HCT116 (cell line): ENCODE data around the gene CCNA2. TPM values are rescaled to one million over a fixed set of nuclear protein-coding genes. Genes with fewer than 3 reads are reported as not detected.

Source experiments
- ATAC-seq: fragments of 200-7000 bp; cut with Tn5 transposase; 2 replicates; pipeline ENCODE4 v1.9.1; 2020; ENCODE audit warnings: mild to moderate bottlenecking, moderate library complexity
- BruUV-seq: library from RNA; stranded (reverse); fragments of 400-500 nt; replicated peaks from 2 replicates; lab custom pipeline; 2021; lab: Mats Ljungman, UMichigan
- CTCF ChIA-PET: fragments of 300-600 bp; sonication (Branson Sonifier 250); formaldehyde crosslinking; loops from one replicate; lab custom pipeline; 2021; ENCODE audit warnings: antibody characterized with exemption; lab: Charles Lee
- POLR2A ChIA-PET: fragments of 300-600, 350-600 bp; sonication (Branson Sonifier 250); formaldehyde crosslinking; loops from one replicate; lab custom pipeline; 2021; ENCODE audit warnings: antibody characterized with exemption; lab: Charles Lee
- RAD21 ChIA-PET, 2 experiments: fragments of 300-600 bp; sonication (Branson Sonifier 250); formaldehyde crosslinking; loops; one replicate each; lab custom pipeline; 2023; ENCODE audit warnings: low total read pairs in 2 of 2; ENCODE audit not compliant: uncharacterized antibody in 2 of 2, unreplicated experiment in 2 of 2, low non-redundant PET in 1 of 2; lab: Charles Lee
- DNase-seq: peaks from one replicate; pipeline ENCODE4 v3.0.0-alpha.2; 2010; ENCODE audit warnings: low read depth, low spot score
- H2AFZ ChIP-seq: fragments of 200-600 bp; shearing (Covaris generic), sonication (generic); 2 replicates; pipeline ENCODE4 v1.6.1; 2017; ENCODE audit warnings: low read depth, mixed run types, mixed read lengths, antibody characterized with exemption, low read length; ENCODE audit not compliant: poor library complexity, severe bottlenecking
- H3K27ac ChIP-seq: 2 replicates; pipeline ENCODE4 v1.5.1; 2012; ENCODE audit warnings: low read depth, low read length
- H3K27me3 ChIP-seq: fragments of 200-600 bp; sonication (generic); 2 replicates; pipeline ENCODE4 v1.6.1; 2016; ENCODE audit warnings: mixed run types, low read length, mixed read lengths; ENCODE audit not compliant: insufficient read depth
- H3K36me3 ChIP-seq, 2 experiments: fragments of 200-500 bp in 1 of 2; fragments of 200-600 bp in 1 of 2; sonication (Bioruptor generic) in 1 of 2; sonication (generic) in 1 of 2; 2 replicates each; pipeline versions ENCODE4 v1.5.1 to v1.6.1; 2014 to 2016; ENCODE audit warnings: low read length in 2 of 2, inconsistent platforms in 1 of 2, mixed read lengths in 1 of 2, mixed run types in 1 of 2; ENCODE audit not compliant: insufficient read depth in 2 of 2, control insufficient read depth in 1 of 2
- H3K4me1 ChIP-seq, 2 experiments: fragments of 200-600 bp in 1 of 2; sonication (generic) in 1 of 2; 2 replicates each; pipeline versions ENCODE4 v1.5.1 to v1.6.1; 2012 to 2017; ENCODE audit warnings: low read length in 2 of 2, inconsistent platforms in 1 of 2, mild to moderate bottlenecking in 1 of 2, mixed read lengths in 1 of 2, mixed run types in 1 of 2, moderate library complexity in 1 of 2; ENCODE audit not compliant: insufficient read depth in 2 of 2, control insufficient read depth in 1 of 2
- H3K4me2 ChIP-seq: fragments of 200-600 bp; sonication (generic); 2 replicates; pipeline ENCODE4 v1.6.1; 2017; ENCODE audit warnings: mixed run types, low read length, mixed read lengths
- H3K4me3 ChIP-seq, 2 experiments: fragments of 200-600 bp in 1 of 2; sonication (generic) in 1 of 2; replicated peaks in 1 of 2; 2 replicates each; pipeline ENCODE4 v1.5.1; 2011 to 2016; ENCODE audit warnings: low read length in 2 of 2, control low read depth in 1 of 2, low read depth in 1 of 2, mild to moderate bottlenecking in 1 of 2, mixed read lengths in 1 of 2, mixed run types in 1 of 2
- H3K79me2 ChIP-seq: fragments of 200-600 bp; sonication (generic); 2 replicates; pipeline ENCODE4 v1.6.1; 2017; ENCODE audit warnings: mild to moderate bottlenecking, mixed run types, low read length, moderate library complexity, mixed read lengths; ENCODE audit not compliant: insufficient read depth
- H3K9ac ChIP-seq: fragments of 200-600 bp; sonication (generic); 2 replicates; pipeline ENCODE4 v1.6.1; 2016; ENCODE audit warnings: low read length, mixed read lengths
- H3K9me2 ChIP-seq: fragments of 200-600 bp; sonication (generic), shearing (Covaris generic); 2 replicates; pipeline ENCODE4 v1.6.1; 2017; ENCODE audit warnings: mixed run types, mild to moderate bottlenecking, moderate library complexity; ENCODE audit not compliant: insufficient read depth
- H3K9me3 ChIP-seq, 2 experiments: fragments of 200-500 bp in 1 of 2; fragments of 200-600 bp in 1 of 2; sonication (Bioruptor generic) in 1 of 2; sonication (generic) in 1 of 2; 2 replicates each; pipeline ENCODE4 v1.6.1; 2014 to 2017; ENCODE audit warnings: low read length in 2 of 2, mixed read lengths in 2 of 2, inconsistent platforms in 1 of 2, low read depth in 1 of 2, mild to moderate bottlenecking in 1 of 2, mixed run types in 1 of 2, moderate library complexity in 1 of 2; ENCODE audit not compliant: control insufficient read depth in 1 of 2, insufficient read depth in 1 of 2
- H4K20me1 ChIP-seq: fragments of 200-600 bp; sonication (generic), shearing (Covaris generic); 2 replicates; pipeline ENCODE4 v1.6.1; 2017; ENCODE audit warnings: mixed run types, mild to moderate bottlenecking, moderate library complexity; ENCODE audit not compliant: insufficient read depth
- EGR1 ChIP-seq: IDR thresholded peaks from 2 replicates; pipeline ENCODE4 v1.6.1; 2012; ENCODE audit warnings: low read depth
- ELF1 ChIP-seq: IDR thresholded peaks from 2 replicates; pipeline ENCODE4 v1.6.1; 2012; ENCODE audit warnings: low read depth, borderline replicate concordance
- EZH2phosphoT487 ChIP-seq: fragments of 200-600 bp; IDR thresholded peaks from 2 replicates; pipeline ENCODE4 v1.6.1; 2018; ENCODE audit warnings: antibody characterized with exemption, borderline replicate concordance
- FOSL1 ChIP-seq: IDR thresholded peaks from 2 replicates; pipeline ENCODE4 v1.6.1; 2012; ENCODE audit warnings: low read depth
- JUND ChIP-seq: IDR thresholded peaks from 2 replicates; pipeline ENCODE4 v1.6.1; 2012
- MAX ChIP-seq: IDR thresholded peaks from 2 replicates; pipeline ENCODE4 v1.6.1; 2012
- SIN3A ChIP-seq: IDR thresholded peaks from 2 replicates; pipeline ENCODE4 v1.6.1; 2012; ENCODE audit warnings: low read depth
- SRF ChIP-seq: IDR thresholded peaks from 2 replicates; pipeline ENCODE4 v1.6.1; 2012; ENCODE audit warnings: low read depth
- TCF7L2 ChIP-seq: IDR thresholded peaks from 2 replicates; pipeline ENCODE4 v1.7.0; 2011; ENCODE audit warnings: borderline replicate concordance, inconsistent platforms; ENCODE audit not compliant: insufficient read depth, insufficient read length; ENCODE audit errors: extremely low read depth
- YY1 ChIP-seq: IDR thresholded peaks from 2 replicates; pipeline ENCODE4 v1.6.1; 2011; ENCODE audit warnings: low read length, low read depth, moderate library complexity, mild to moderate bottlenecking; ENCODE audit not compliant: insufficient replicate concordance; ENCODE audit errors: extremely low read depth
- ZBTB33 ChIP-seq: IDR thresholded peaks from 2 replicates; pipeline ENCODE4 v1.6.1; 2011; ENCODE audit warnings: mild to moderate bottlenecking, low read length, moderate library complexity; ENCODE audit not compliant: insufficient replicate concordance; ENCODE audit errors: extremely low read depth
- ZFX ChIP-seq: fragments of 450-650 bp; IDR thresholded peaks from 2 replicates; pipeline ENCODE4 v1.6.1; 2017
- ZNF274 ChIP-seq: fragments of 200-500 bp; sonication (Bioruptor generic); IDR thresholded peaks from 2 replicates; pipeline ENCODE4 v1.6.1; 2014; ENCODE audit warnings: mild to moderate bottlenecking, low read depth, low read length, inconsistent platforms
- intact Hi-C: fragments of 100-400 bp; cut with micrococcal nuclease; formaldehyde crosslinking; loops from 2 replicates; pipeline ENCODE4 v1.10.0; 2022
- total RNA-seq: library from RNA; stranded (reverse); gene quantifications from one replicate; pipeline ENCODE4 v1.2.1, GENCODE V29; 2021; ENCODE audit not compliant: unreplicated experiment
- TF ChIP-seq, protein P1 (sequence below): IDR thresholded peaks from 2 replicates; pipeline ENCODE4 v1.6.1; 2012; ENCODE audit warnings: low read depth

CCNA2 gene
- total RNA-seq, 1 experiment from 2014 or later: 75.4 TPM

- TF ChIP-seq, protein P1, sequence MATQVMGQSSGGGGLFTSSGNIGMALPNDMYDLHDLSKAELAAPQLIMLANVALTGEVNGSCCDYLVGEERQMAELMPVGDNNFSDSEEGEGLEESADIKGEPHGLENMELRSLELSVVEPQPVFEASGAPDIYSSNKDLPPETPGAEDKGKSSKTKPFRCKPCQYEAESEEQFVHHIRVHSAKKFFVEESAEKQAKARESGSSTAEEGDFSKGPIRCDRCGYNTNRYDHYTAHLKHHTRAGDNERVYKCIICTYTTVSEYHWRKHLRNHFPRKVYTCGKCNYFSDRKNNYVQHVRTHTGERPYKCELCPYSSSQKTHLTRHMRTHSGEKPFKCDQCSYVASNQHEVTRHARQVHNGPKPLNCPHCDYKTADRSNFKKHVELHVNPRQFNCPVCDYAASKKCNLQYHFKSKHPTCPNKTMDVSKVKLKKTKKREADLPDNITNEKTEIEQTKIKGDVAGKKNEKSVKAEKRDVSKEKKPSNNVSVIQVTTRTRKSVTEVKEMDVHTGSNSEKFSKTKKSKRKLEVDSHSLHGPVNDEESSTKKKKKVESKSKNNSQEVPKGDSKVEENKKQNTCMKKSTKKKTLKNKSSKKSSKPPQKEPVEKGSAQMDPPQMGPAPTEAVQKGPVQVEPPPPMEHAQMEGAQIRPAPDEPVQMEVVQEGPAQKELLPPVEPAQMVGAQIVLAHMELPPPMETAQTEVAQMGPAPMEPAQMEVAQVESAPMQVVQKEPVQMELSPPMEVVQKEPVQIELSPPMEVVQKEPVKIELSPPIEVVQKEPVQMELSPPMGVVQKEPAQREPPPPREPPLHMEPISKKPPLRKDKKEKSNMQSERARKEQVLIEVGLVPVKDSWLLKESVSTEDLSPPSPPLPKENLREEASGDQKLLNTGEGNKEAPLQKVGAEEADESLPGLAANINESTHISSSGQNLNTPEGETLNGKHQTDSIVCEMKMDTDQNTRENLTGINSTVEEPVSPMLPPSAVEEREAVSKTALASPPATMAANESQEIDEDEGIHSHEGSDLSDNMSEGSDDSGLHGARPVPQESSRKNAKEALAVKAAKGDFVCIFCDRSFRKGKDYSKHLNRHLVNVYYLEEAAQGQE: no peak
- peak; percentile 61; the same call in 1 of the 2 replicates for TF ChIP-seq EGR1
- TF ChIP-seq ZNF274: no peak
- TF ChIP-seq, all 23 proteins: peak for 14
Observed at GRCh38 chr4:121800961-121801714, 22.5 kb downstream of the CCNA2 start, which contains the start of gene EXOSC9 (continued).

GRCh38 chr4:121800638-121800960 is 23.1 kb downstream of the CCNA2 start:
- ChIA-PET POLR2A (interaction anchor here (1.0 kb wide), 1 partner anchor 15 kb away, joined by 6 read pairs; no protein-coding TSS in a partner anchor), RAD21 (no interaction called here)
- Histone ChIP-seq H3K9me2 (no peaks in the 10 kb centered on the region), H3K4me2 (peak overlapping the region; percentile 96), H3K4me1 (peaks cover 3 to 11% of the 10 kb centered on the region in 2 experiments; a peak in 3 of 4 replicates), H3K79me2 (peaks cover 43% of the 10 kb centered on the region), H3K27ac (peak overlapping the region; percentile 58), H3K36me3 (peaks cover 14 to 27% of the 10 kb centered on the region in 2 experiments; a peak in 3 of 4 replicates)
- intact Hi-C loops: no loop called here
- no peak for TF ChIP-seq JUND
- no peak for TF ChIP-seq SIN3A
- no peak for TF ChIP-seq EZH2phosphoT487
- TF ChIP-seq EGR1: no peak
- TF ChIP-seq FOSL1: no peak
- no peak for TF ChIP-seq ZBTB33
- no peak for TF ChIP-seq ELF1
- no peak for TF ChIP-seq ZFX
- TF ChIP-seq YY1: no peak
- TF ChIP-seq MAX: no peak
- no peak for TF ChIP-seq SRF
- TF ChIP-seq TCF7L2: no peak
- TF ChIP-seq, protein P1: no peak
- TF ChIP-seq, all 23 proteins: peak for 0
- Histone ChIP-seq H2AFZ (peak overlapping the region; percentile 80), H3K9ac (peak overlapping the region; percentile 92), H3K27me3 (no peaks in the 10 kb centered on the region), H3K9me3 (no peaks in the 10 kb centered on the region), H4K20me1 (no peaks in the 10 kb centered on the region), H3K4me3 (peak overlapping the region; percentile 95 to 96)
- CTCF ChIA-PET: no interaction called here
- peak; percentile 23 for ATAC-seq
- no peak for DNase-seq
- TSS peak; percentile 99 for BruUV-seq
